Cardiac muscle cell (in vitro differentiated cells and primary cell): Measurements from ENCODE around the gene ALOX12B. TPM values are rescaled to one million over a fixed set of nuclear protein-coding genes. Genes with fewer than 3 reads are reported as not detected.
A peak's percentile ranks its signal among the peaks of the same experiment; 100 is the strongest.
"Not testable (repeated sequence)": the region's sequence is repeated elsewhere in the genome, so short reads cannot be mapped to it uniquely, and the experiment has no call there.

Experiments used
- DNase-seq, 2 donors: peaks; one replicate each; pipeline versions ENCODE4 v3.0.0 to v3.0.0-alpha.2; 2010 to 2017; ENCODE audit warnings: low read depth in 1 of 2, low spot score in 1 of 2
- H3K27ac ChIP-seq: fragments of 200-600 bp; sonication (generic); 2 replicates; pipeline ENCODE4 v1.5.1; 2016
- H3K27me3 ChIP-seq: fragments of 200-600 bp; sonication (generic); 2 replicates; pipeline ENCODE4 v1.6.0; 2016; ENCODE audit warnings: control low read depth
- H3K36me3 ChIP-seq: fragments of 200-600 bp; sonication (generic); 2 replicates; pipeline ENCODE4 v1.5.1; 2016; ENCODE audit warnings: control low read depth
- H3K4me1 ChIP-seq: fragments of 200-600 bp; sonication (generic); 2 replicates; pipeline ENCODE4 v1.8.1; 2017; ENCODE audit warnings: low read depth, mild to moderate bottlenecking, mixed run types
- H3K4me3 ChIP-seq: fragments of 200-600 bp; sonication (generic); 2 replicates; pipeline ENCODE4 v1.5.1; 2016; ENCODE audit warnings: mild to moderate bottlenecking
- H3K9me3 ChIP-seq: fragments of 200-600 bp; sonication (generic); 2 replicates; pipeline ENCODE4 v1.5.1; 2017; ENCODE audit warnings: low read depth, mild to moderate bottlenecking, control low read depth
- polyA plus RNA-seq: library from polyadenylated mRNA; unstranded; fragments of >200 nt; fragmentation: Nextera tagmentation; extraction: Ambion mirVana; gene quantifications from 2 replicates; pipeline ENCODE4 v1.2.1, GENCODE V29; 2016
- total RNA-seq: library from RNA; depleted of rRNA; stranded (reverse); fragments of >200 nt; gene quantifications from 2 replicates; pipeline ENCODE4 v1.2.3, GENCODE V29; 2016
- TF ChIP-seq, protein P1 (sequence below): IDR thresholded peaks from 2 replicates; pipeline ENCODE4 v1.5.1; 2012; ENCODE audit warnings: low read depth, mild to moderate bottlenecking, low read length

The ALOX12B gene
- total and polyA plus RNA-seq, 2 experiments from 2014 or later = 0.42 to 2.3 TPM

GRCh38 chr17:8063761-8064534 lies 23.6 kb downstream of the ALOX12B start:
- DNase-seq = no peak
- peaks cover 93% of the 10 kb centered on the region for H3K27me3 ChIP-seq

GRCh38 chr17:8062807-8063483 lies 24.6 kb downstream of the ALOX12B start:
- Histone ChIP-seq H3K36me3 (no peaks in the 10 kb centered on the region), H3K4me3 (no peak overlapping the region), H3K9me3 (no peaks in the 10 kb centered on the region), H3K27ac (no peak overlapping the region), H3K27me3 (peaks cover 90% of the 10 kb centered on the region), H3K4me1 (no peaks in the 10 kb centered on the region)
- TF ChIP-seq, protein P1, sequence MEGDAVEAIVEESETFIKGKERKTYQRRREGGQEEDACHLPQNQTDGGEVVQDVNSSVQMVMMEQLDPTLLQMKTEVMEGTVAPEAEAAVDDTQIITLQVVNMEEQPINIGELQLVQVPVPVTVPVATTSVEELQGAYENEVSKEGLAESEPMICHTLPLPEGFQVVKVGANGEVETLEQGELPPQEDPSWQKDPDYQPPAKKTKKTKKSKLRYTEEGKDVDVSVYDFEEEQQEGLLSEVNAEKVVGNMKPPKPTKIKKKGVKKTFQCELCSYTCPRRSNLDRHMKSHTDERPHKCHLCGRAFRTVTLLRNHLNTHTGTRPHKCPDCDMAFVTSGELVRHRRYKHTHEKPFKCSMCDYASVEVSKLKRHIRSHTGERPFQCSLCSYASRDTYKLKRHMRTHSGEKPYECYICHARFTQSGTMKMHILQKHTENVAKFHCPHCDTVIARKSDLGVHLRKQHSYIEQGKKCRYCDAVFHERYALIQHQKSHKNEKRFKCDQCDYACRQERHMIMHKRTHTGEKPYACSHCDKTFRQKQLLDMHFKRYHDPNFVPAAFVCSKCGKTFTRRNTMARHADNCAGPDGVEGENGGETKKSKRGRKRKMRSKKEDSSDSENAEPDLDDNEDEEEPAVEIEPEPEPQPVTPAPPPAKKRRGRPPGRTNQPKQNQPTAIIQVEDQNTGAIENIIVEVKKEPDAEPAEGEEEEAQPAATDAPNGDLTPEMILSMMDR = no peak
- DNase-seq = no peak

More at GRCh38 chr17:8063761-8064534, 23.6 kb downstream of the ALOX12B start:
- Histone ChIP-seq H3K9me3 (no peaks in the 10 kb centered on the region), H3K4me3 (no peak overlapping the region), H3K27ac (no peak overlapping the region), H3K36me3 (no peaks in the 10 kb centered on the region), H3K4me1 (no peaks in the 10 kb centered on the region)
- TF ChIP-seq, protein P1 = no peak

- H3K4me1 ChIP-seq = no peaks in the 10 kb centered on the region
- no peaks in the 10 kb centered on the region for H3K9me3 ChIP-seq
- TF ChIP-seq, protein P1 = no peak
- no peaks in the 10 kb centered on the region for H3K36me3 ChIP-seq
- peaks cover 84% of the 10 kb centered on the region for H3K27me3 ChIP-seq
- no peak overlapping the region for H3K27ac ChIP-seq
- no peak overlapping the region for H3K4me3 ChIP-seq
- DNase-seq = peak in 1 of 2 donors; percentile 74
Measured at GRCh38 chr17:8062435-8062806, 25.1 kb downstream of the ALOX12B start.

GRCh38 chr17:8061851-8062250 lies 25.7 kb downstream of the ALOX12B start:
- H3K4me3 ChIP-seq, DNase-seq, H3K4me1 ChIP-seq, H3K36me3 ChIP-seq, H3K27ac ChIP-seq, H3K9me3 ChIP-seq: not testable (repeated sequence)
- peaks cover 84% of the 10 kb centered on the region for H3K27me3 ChIP-seq

DNA sequence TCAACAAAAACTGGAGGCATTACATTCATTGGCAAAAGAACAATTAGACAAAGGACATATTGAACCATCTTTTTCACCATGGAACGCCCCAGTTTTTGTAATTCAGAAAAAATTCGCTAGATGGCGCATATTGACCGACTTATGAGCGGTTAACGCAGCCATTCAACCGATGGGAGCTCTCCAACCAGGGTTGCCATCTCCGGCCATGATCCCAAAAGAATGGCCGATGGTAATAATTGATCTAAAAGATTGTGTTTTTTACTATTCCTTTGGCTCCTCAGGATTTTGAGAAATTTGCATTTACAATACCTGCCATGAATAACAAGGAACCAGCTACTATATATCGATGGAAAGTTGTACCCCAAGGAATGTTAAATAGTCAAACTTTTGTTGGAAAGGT lies 27.2 kb downstream of the ALOX12B start:
- Histone ChIP-seq H3K36me3 (no peaks in the 10 kb centered on the region), H3K27me3 (peaks cover 73% of the 10 kb centered on the region), H3K4me1 (no peaks in the 10 kb centered on the region), H3K9me3 (no peaks in the 10 kb centered on the region), H3K27ac (no peak overlapping the region), H3K4me3 (no peak overlapping the region)
- TF ChIP-seq, protein P1 = peak; percentile 55
- peak; percentile 80 to 84 for DNase-seq

GRCh38 chr17:8059131-8059530 lies 28.4 kb downstream of the ALOX12B start:
- H3K4me1 ChIP-seq = no peaks in the 10 kb centered on the region
- H3K27me3 ChIP-seq = peaks cover 61% of the 10 kb centered on the region
- H3K9me3 ChIP-seq = no peaks in the 10 kb centered on the region
- TF ChIP-seq, protein P1 = no peak
- H3K4me3 ChIP-seq = no peak overlapping the region
- no peak for DNase-seq
- no peak overlapping the region for H3K27ac ChIP-seq
- H3K36me3 ChIP-seq = no peaks in the 10 kb centered on the region
